ENCODE results near the gene TMEM181. TPM values are rescaled to one million over a fixed set of nuclear protein-coding genes. Genes with fewer than 3 reads are reported as not detected.
"Not testable (repeated sequence)": the region's sequence is repeated elsewhere in the genome, so short reads cannot be mapped to it uniquely, and the experiment has no call there.

TMEM181 gene
- total and polyA plus RNA-seq, 2 experiments from 2014 or later: 17.9 to 21.0 TPM

DNA sequence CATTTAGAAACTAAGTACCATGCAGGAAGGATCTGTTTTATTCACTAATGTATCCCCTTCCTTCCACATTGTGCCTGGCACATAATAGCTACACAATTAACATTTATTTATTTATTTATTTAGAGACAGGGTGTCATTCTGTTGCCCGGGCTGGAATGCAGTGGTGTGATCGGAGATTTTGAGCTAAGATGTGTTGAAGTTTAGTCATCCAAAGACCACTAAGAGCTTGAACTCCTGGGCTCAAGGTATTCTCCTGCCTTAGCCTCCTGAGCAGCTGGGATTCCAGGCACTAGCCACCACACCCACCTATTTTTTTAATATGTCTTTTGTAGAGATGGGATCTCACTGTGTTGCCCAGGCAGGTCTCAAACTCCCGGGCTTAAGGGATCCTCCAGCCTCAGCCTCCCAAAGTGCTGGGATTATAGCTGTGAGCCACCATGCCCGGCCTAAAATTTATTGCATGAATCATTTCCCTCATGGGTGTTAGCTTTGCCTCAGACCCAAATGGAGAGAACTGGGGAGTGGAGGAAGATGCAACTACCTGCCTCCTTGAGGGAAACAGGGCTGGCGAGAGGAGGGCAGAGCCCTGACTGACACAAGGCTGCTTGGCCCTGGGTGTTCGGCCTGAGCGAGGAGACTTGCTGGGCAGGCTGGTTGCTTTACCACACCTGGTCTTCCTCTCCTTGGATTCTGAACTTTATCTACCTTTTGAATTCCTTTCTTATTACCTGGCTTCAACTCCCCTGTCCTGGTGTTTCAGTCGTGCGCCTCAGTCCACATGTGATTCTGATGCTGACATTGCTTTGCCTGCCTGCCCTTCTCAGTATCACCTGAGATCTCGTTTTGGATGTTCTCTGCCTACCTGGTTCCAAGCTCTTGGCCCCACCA, 86.4 kb downstream of the TMEM181 start:
- Histone ChIP-seq H3K4me1 (ENCODE audit: low read depth) (peaks cover 58% of the 10 kb centered on the region), H3K9me3 (ENCODE audit: low read depth) (no peaks in the 10 kb centered on the region), H3K27ac (no peak overlapping the region), H3K36me3 (no peaks in the 10 kb centered on the region), H3K4me3 (no peak overlapping the region), H3K27me3 (no peaks in the 10 kb centered on the region)
- DNase-seq (ENCODE audit: low read depth in 1 of 2, low spot score in 1 of 2): no peak
- TF ChIP-seq, protein P1, sequence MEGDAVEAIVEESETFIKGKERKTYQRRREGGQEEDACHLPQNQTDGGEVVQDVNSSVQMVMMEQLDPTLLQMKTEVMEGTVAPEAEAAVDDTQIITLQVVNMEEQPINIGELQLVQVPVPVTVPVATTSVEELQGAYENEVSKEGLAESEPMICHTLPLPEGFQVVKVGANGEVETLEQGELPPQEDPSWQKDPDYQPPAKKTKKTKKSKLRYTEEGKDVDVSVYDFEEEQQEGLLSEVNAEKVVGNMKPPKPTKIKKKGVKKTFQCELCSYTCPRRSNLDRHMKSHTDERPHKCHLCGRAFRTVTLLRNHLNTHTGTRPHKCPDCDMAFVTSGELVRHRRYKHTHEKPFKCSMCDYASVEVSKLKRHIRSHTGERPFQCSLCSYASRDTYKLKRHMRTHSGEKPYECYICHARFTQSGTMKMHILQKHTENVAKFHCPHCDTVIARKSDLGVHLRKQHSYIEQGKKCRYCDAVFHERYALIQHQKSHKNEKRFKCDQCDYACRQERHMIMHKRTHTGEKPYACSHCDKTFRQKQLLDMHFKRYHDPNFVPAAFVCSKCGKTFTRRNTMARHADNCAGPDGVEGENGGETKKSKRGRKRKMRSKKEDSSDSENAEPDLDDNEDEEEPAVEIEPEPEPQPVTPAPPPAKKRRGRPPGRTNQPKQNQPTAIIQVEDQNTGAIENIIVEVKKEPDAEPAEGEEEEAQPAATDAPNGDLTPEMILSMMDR (IDR thresholded peaks at IDR 0.05; ENCODE audit: low read depth, low read length): no peak

DNA sequence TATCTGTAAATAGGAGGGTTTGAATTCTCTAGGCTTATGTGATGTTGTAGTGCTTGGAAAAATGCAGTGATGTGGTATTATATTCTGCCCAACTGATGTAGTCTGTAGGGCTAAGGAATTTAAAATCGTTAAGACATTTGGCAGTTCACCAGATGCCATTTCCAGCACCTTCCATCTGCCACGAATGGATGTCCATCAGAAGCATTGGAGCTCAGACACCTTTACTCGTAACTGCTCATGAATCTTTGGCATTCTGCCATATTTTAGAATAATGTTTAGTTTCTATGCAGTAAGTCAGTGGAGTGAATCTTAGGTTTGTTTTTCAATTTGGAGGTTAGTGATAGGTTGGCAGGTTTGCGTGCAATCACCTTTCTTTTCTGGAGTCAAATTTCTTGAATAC, 87.6 kb downstream of the TMEM181 start:
- no peak for DNase-seq (ENCODE audit: low read depth in 1 of 2, low spot score in 1 of 2)
- H3K27me3 ChIP-seq: no peaks in the 10 kb centered on the region
- H3K27ac ChIP-seq: peak overlapping the region; percentile 94

DNA sequence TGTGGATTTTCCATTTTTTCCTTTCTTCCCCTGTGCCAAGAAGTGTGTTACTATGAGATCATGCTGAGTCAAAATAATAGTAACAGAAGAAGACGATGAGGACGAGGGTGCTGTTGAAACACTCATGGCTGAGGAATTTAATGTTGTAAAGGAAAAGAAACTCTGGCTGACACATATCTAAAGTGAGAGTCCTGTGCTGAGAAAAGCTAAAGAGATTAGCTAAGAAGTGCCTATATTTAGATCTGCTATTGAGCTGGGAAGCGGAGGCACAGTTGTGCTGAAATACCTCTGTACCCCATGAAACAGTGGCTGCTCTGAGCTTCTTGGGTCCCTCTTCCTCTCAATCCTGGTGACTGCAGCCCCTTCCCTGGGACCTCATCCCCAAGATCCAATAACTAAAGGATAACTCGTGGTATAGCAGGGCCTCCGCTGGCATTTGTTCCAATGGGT, 88.8 kb downstream of the TMEM181 start:
- Histone ChIP-seq H3K4me1 (ENCODE audit: low read depth) (peaks cover 42% of the 10 kb centered on the region), H3K27me3 (no peaks in the 10 kb centered on the region), H3K9me3 (ENCODE audit: low read depth) (no peaks in the 10 kb centered on the region), H3K4me3 (no peak overlapping the region), H3K27ac (peak overlapping the region; percentile 94), H3K36me3 (no peaks in the 10 kb centered on the region)
- DNase-seq (ENCODE audit: low read depth in 1 of 2, low spot score in 1 of 2): peak; percentile 71 to 93
- TF ChIP-seq, protein P1 (IDR thresholded peaks at IDR 0.05; ENCODE audit: low read depth, low read length): no peak

More for the DNA sequence above, 87.6 kb downstream of the TMEM181 start:
- Histone ChIP-seq H3K4me1 (ENCODE audit: low read depth) (peaks cover 50% of the 10 kb centered on the region), H3K9me3 (ENCODE audit: low read depth) (no peaks in the 10 kb centered on the region), H3K36me3 (no peaks in the 10 kb centered on the region), H3K4me3 (no peak overlapping the region)
- TF ChIP-seq, protein P1 (IDR thresholded peaks at IDR 0.05; ENCODE audit: low read depth, low read length): no peak

DNA sequence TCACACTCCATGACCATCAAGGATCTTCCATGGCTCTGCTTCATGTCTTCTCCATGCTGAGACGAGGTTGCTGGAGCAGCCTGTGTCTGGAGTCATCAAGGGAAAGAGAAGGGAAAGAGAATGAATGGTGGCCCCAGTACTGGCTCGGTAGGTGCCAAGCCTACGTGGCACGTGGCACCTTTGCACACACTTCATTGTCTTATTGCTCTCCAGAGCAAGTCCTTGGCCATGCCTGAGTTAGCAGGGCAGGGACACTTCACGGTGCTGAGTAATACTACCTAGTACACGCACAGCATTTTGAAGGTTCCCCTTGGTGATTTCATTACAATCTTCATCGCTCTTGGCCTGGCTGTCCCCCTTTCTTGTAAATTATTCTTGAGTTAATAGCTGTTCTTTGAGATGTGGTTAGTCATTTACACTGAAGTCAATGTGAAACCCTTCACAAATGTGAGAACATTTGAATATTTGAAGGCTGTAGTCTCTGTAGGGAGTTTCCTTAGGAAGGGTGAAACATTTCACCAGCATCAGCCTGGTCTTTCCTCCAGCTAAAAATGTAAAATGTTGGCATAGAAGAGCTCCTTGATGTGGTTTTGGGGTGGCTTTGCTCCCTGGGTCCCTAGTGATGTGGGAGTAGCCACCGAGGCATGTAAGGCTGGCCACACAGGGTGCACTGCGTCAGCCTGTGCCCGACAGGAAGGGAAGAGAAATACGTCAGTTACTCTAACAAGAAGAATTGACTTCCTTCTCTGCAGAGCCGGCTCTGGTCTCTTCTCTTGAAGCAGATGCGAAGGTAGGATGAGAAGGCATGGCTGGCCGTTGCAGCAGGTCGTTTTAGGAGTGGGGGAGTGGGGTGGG, 89.6 kb downstream of the TMEM181 start, which contains the start of gene SYTL3:
Gene SYTL3, plus strand, starts transcription at position 766 of the 855 bp plus-strand sequence. CDS start 13,215 bp downstream, outside the sequence.
- H3K27ac ChIP-seq: peak within 1 kb of the TSS; percentile 94
- no peak within 1 kb of the TSS for H3K4me3 ChIP-seq
- H3K27me3 ChIP-seq: no peaks in the 10 kb centered on the region
- DNase-seq (ENCODE audit: low read depth in 1 of 2, low spot score in 1 of 2): peak in 1 of 2 donors; percentile 92
- H3K36me3 ChIP-seq: no peaks in the 10 kb centered on the region
- no peaks in the 10 kb centered on the region for H3K9me3 ChIP-seq (ENCODE audit: low read depth)
- H3K4me1 ChIP-seq (ENCODE audit: low read depth): peaks cover 49% of the 10 kb centered on the region
- TF ChIP-seq, protein P1 (IDR thresholded peaks at IDR 0.05; ENCODE audit: low read depth, low read length): no peak

DNA sequence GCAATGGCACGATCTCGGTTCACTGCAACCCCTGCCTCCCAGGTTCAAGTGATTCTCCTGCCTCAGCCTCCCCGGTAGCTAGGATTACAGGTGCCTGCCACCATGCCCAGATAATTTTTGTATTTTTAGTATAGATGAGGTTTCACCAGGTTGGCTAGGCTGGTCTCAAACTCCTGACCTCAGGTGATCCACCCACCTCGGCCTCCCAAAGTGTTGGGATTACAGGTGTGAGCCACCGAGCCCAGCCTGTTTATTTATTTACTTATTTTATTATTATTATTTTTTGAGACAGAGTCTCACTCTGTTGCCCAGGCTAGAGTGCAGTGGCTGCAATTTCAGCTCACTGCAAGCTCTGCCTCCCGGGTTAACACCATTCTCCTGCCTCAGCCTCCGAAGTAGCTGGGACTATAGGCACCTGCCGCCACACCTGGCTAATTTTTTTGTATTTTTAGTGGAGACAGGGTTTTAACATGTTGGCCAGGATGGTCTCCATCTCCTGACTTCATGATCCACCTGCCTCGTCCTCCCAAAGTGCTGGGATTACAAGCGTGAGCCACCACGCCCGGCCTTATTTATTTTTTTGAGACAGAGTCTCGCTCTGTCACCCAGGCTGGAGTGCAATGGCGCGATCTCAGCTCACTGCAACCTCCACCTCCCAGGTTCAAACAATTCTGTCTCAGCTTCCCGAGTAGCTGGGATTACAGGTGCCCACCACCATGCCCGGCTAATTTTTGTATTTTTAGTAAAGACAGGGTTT, 92.3 kb downstream of the TMEM181 start:
- not testable (repeated sequence) for DNase-seq (ENCODE audit: low read depth in 1 of 2, low spot score in 1 of 2); H3K4me3 ChIP-seq; H3K36me3 ChIP-seq; H3K9me3 ChIP-seq (ENCODE audit: low read depth); H3K27me3 ChIP-seq
- H3K4me1 ChIP-seq (ENCODE audit: low read depth): peaks cover 51% of the 10 kb centered on the region
- peak overlapping the region; percentile 29 for H3K27ac ChIP-seq
